Kidney epithelial cell (primary cell): ENCODE data around the gene ADGRV1. TPM values are rescaled to one million over a fixed set of nuclear protein-coding genes. Genes with fewer than 3 reads are reported as not detected.
"Not testable (repeated sequence)": the region's sequence is repeated elsewhere in the genome, so short reads cannot be mapped to it uniquely, and the experiment has no call there.

Experiments
- DNase-seq: peaks from one replicate; pipeline ENCODE4 v3.0.0-alpha.2; 2010; ENCODE audit warnings: low read depth
- H3K27me3 ChIP-seq: 2 replicates; pipeline ENCODE4 v1.6.0; 2011; ENCODE audit warnings: low read length; ENCODE audit not compliant: control insufficient read depth, insufficient read depth
- H3K36me3 ChIP-seq: 2 replicates; pipeline ENCODE4 v1.5.1; 2011; ENCODE audit warnings: low read length; ENCODE audit not compliant: control insufficient read depth, insufficient read depth
- H3K4me3 ChIP-seq: 2 replicates; pipeline ENCODE4 v1.5.1; 2011; ENCODE audit warnings: low read depth, mild to moderate bottlenecking, control low read depth, low read length
- CTCF ChIP-seq: IDR thresholded peaks from 2 replicates; pipeline ENCODE4 v1.5.1; 2011; ENCODE audit warnings: mild to moderate bottlenecking, moderate library complexity, low read length, control low read depth, inconsistent platforms; ENCODE audit not compliant: insufficient read depth, poor library complexity, severe bottlenecking
- total RNA-seq: library from RNA; depleted of rRNA; stranded (reverse); fragments of >200 nt; gene quantifications from 2 replicates; pipeline ENCODE4 v1.2.3, GENCODE V29; 2015

The ADGRV1 gene
- total RNA-seq, 1 donor from 2014 or later = 3.5 TPM

DNA sequence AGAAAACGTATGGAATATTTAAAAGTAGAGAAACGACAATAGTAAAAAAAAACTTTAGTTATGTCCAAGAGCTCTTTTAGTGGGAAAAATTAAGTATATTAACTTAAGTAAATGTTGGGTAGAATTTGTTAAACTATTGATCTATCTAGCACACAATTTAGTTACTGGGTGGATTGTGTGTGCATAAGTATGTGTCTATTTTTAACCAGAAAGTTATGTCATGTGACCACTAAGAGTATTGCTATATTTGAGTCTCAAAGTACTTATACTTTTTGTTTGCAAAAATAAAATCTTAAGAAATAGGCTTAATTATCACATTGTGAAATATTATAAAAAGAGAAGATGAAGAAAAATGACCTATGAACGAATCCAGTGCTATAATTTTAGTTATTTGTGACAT is 56.8 kb downstream of the ADGRV1 start:
- TF ChIP-seq CTCF = no peak
- no peak for DNase-seq
- Histone ChIP-seq H3K4me3 (no peak overlapping the region), H3K36me3 (no peaks in the 10 kb centered on the region), H3K27me3 (no peaks in the 10 kb centered on the region)

DNA sequence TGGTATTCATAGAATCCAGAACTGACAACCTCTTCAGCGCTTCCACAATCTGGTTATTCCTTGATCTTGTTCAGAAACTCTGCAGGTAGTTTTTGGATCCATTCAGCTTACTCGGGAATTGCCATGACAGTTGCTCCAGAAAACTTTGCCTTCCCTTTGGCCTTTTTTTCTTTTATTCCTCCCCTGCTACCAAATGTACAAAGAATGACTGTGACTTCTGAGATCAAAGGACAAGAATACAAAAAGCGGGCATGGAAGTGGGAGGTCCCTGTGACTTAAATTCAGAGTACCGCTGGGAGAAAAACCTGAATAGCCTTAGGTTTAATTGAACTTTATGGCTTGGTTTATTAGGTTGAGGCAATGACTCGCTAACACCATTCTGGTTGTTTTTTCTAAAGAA is 59.5 kb downstream of the ADGRV1 start:
- TF ChIP-seq CTCF = no peak
- DNase-seq = no peak
- Histone ChIP-seq H3K36me3 (no peaks in the 10 kb centered on the region), H3K4me3 (no peak overlapping the region), H3K27me3 (no peaks in the 10 kb centered on the region)

DNA sequence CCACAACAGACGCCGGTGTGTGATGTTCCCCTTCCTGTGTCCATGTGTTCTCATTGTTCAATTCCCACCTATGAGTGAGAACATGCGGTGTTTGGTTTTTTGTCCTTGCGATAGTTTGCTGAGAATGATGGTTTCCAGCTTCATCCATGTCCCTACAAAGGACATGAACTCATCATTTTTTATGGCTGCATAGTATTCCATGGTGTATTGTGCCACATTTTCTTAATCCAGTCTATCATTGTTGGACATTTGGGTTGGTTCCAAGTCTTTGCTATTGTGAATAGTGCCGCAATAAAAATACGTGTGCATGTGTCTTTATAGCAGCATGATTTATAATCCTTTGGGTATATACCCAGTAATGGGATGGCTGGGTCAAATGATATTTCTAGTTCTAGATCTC is 61.2 kb downstream of the ADGRV1 start:
- H3K27me3 ChIP-seq, H3K4me3 ChIP-seq, H3K36me3 ChIP-seq, DNase-seq: not testable (repeated sequence)

DNA sequence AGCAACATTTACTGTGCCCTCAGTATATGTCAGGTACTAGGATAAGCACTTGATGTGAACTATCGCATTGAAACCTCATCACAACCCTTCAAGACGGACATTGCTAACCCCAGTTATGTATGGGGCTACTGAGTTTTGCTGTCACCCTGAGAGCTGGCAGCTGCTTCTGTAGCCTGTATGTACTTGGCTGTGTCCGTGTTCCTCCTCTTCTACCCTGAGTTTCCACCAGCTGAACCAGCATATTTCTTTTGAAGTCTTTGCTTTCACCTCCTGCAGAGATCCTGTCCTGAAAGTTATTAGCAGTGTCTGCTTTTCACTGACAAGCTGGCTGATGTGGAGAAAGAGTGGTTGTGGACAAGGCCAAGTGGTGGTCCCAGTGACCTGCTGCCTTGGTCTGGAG is 63.3 kb downstream of the ADGRV1 start:
- TF ChIP-seq CTCF = no peak
- Histone ChIP-seq H3K36me3 (no peaks in the 10 kb centered on the region), H3K4me3 (no peak overlapping the region), H3K27me3 (no peaks in the 10 kb centered on the region)
- DNase-seq = no peak

DNA sequence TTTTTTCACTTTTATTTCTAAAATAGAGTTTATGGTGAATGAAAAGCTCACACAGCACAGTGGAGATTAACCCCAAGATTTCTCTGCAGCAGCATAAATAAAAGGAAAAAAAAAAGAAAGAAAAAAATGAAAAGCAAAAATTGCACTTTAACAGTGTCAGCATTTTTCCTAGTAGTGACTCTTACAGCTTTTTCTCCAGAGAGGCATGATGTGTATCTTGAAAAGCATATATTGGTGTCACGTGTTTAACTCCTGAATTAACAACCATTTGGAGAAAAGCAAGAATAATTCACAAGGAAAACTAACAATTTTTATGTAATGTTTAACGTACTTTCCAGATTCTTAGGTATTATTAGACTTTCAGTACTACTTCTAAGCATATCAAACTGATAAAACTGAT is 67.9 kb downstream of the ADGRV1 start:
- H3K27me3 ChIP-seq = no peaks in the 10 kb centered on the region
- DNase-seq = no peak
- H3K36me3 ChIP-seq = no peaks in the 10 kb centered on the region
- TF ChIP-seq CTCF = no peak
- H3K4me3 ChIP-seq = no peak overlapping the region

- no peak for DNase-seq
- Histone ChIP-seq H3K27me3 (no peaks in the 10 kb centered on the region), H3K4me3 (no peak overlapping the region), H3K36me3 (no peaks in the 10 kb centered on the region)
- TF ChIP-seq CTCF = no peak
These were observed 69.9 kb downstream of the ADGRV1 start for GRCh38 chr5:90628492-90628891.
